Tibial nerve (tissue), 4 donors: Measurements from ENCODE around the gene SCN9A. TPM values are rescaled to one million over a fixed set of nuclear protein-coding genes. Genes with fewer than 3 reads are reported as not detected.
A peak's percentile ranks its signal among the peaks of the same experiment; 100 is the strongest.

Experiments
- DNase-seq, 2 donors: peaks; one replicate each; pipeline ENCODE4 v3.0.0-alpha.2; 2019; ENCODE audit warnings: low spot score in 2 of 2
- H3K27ac ChIP-seq, 4 donors: fragments of 200-600 bp; sonication (generic) in 3 of 4; one replicate each; pipeline ENCODE4 v1.5.1; 2017 to 2019; ENCODE audit warnings: mild to moderate bottlenecking in 1 of 4
- H3K27me3 ChIP-seq, 2 donors: fragments of 200-600 bp; sonication (generic) in 1 of 2; one replicate each; pipeline versions ENCODE4 v1.5.1 to v1.6.0; 2017 to 2019
- H3K36me3 ChIP-seq, 3 donors: fragments of 200-600 bp; sonication (generic); one replicate each; pipeline ENCODE4 v1.5.1; 2018 to 2019
- H3K4me1 ChIP-seq, 4 donors: fragments of 200-600 bp; sonication (generic) in 3 of 4; one replicate each; pipeline ENCODE4 v1.5.1; 2017 to 2019
- H3K4me3 ChIP-seq, 4 donors: fragments of 200-600 bp; sonication (generic) in 3 of 4; one replicate each; pipeline ENCODE4 v1.5.1; 2017 to 2019; ENCODE audit warnings: mild to moderate bottlenecking in 1 of 4, moderate library complexity in 1 of 4
- H3K9me3 ChIP-seq, 4 donors: fragments of 200-600 bp; sonication (generic) in 3 of 4; one replicate each; pipeline ENCODE4 v1.5.1; 2017 to 2019
- CTCF ChIP-seq, 5 experiments: fragments of 200-600 bp in 3 of 5; fragments of 450-650 bp in 2 of 5; sonication (generic) in 3 of 5; IDR thresholded peaks; one replicate each; pipeline ENCODE4 v1.5.1; 2016 to 2019; ENCODE audit warnings: antibody characterized with exemption in 5 of 5, mild to moderate bottlenecking in 3 of 5, moderate library complexity in 2 of 5
- EP300 ChIP-seq, 2 donors: sonication (generic); formaldehyde crosslinking; IDR thresholded peaks; one replicate each; pipeline ENCODE4 v1.6.1; 2017; ENCODE audit warnings: antibody characterized with exemption in 2 of 2, mild to moderate bottlenecking in 1 of 2
- POLR2A ChIP-seq, 2 donors: fragments of 450-650 bp; IDR thresholded peaks; one replicate each; pipeline ENCODE4 v1.6.1; 2017; ENCODE audit warnings: antibody characterized with exemption in 2 of 2, mild to moderate bottlenecking in 2 of 2, moderate library complexity in 2 of 2
- WGBS, 2 donors: methylation state at CpG; one replicate each; pipeline ENCODE4 v1.1.5; 2018; 5-methylcytosine and 5-hydroxymethylcytosine counted together
- total RNA-seq, 4 donors: library from RNA; depleted of rRNA; stranded (reverse); fragments of >200 nt; gene quantifications; one replicate each; pipeline ENCODE4 v1.1.0, GENCODE V29; 2016

The SCN9A gene
- total RNA-seq, 4 donors from 2014 or later, result 8.2 to 36.1 (median 17.2) TPM

GRCh38 chr2:166372046-166372445, 3.7 kb downstream of the SCN9A start:
- H3K27me3 ChIP-seq, result no peaks in the 10 kb centered on the region
- no peaks in the 10 kb centered on the region for H3K9me3 ChIP-seq
- H3K4me1 ChIP-seq, result peaks cover 0 to 13% (median 0%) of the 10 kb centered on the region in 4 donors
- DNase-seq, result no peak
- no peak overlapping the region for H3K27ac ChIP-seq
- no peak overlapping the region for H3K4me3 ChIP-seq
- WGBS, 2 donors, result 62 to 72% methylated on average over 2 of the region's 2 CpGs
- no peaks in the 10 kb centered on the region for H3K36me3 ChIP-seq
- TF ChIP-seq CTCF (IDR thresholded peaks at IDR 0.05) (no peak), EP300 (IDR thresholded peaks at IDR 0.05) (no peak), POLR2A (IDR thresholded peaks at IDR 0.05) (no peak)

- no peaks in the 10 kb centered on the region for H3K36me3 ChIP-seq
- no peaks in the 10 kb centered on the region for H3K4me1 ChIP-seq
- 76 to 80% methylated on average over 6 of the region's 6 CpGs for WGBS, 2 donors
- H3K27me3 ChIP-seq, result no peaks in the 10 kb centered on the region
- no peaks in the 10 kb centered on the region for H3K9me3 ChIP-seq
- no peak overlapping the region for H3K27ac ChIP-seq
- no peak for DNase-seq
- H3K4me3 ChIP-seq, result no peak overlapping the region
- TF ChIP-seq POLR2A (IDR thresholded peaks at IDR 0.05), result no peak
- no peak for TF ChIP-seq CTCF (IDR thresholded peaks at IDR 0.05)
- no peak for TF ChIP-seq EP300 (IDR thresholded peaks at IDR 0.05)
Measured at GRCh38 chr2:166365803-166366420, 9.8 kb downstream of the SCN9A start.

GRCh38 chr2:166365239-166365638, 10.5 kb downstream of the SCN9A start:
- Histone ChIP-seq H3K27me3 (no peaks in the 10 kb centered on the region), H3K9me3 (no peaks in the 10 kb centered on the region), H3K36me3 (no peaks in the 10 kb centered on the region), H3K4me3 (no peak overlapping the region), H3K4me1 (no peaks in the 10 kb centered on the region), H3K27ac (no peak overlapping the region)
- no peak for TF ChIP-seq POLR2A (IDR thresholded peaks at IDR 0.05)
- no peak for TF ChIP-seq CTCF (IDR thresholded peaks at IDR 0.05)
- TF ChIP-seq EP300 (IDR thresholded peaks at IDR 0.05), result no peak
- WGBS, 2 donors, result 89 to 90% methylated on average over 3 of the region's 3 CpGs
- no peak for DNase-seq

- no peak for TF ChIP-seq EP300 (IDR thresholded peaks at IDR 0.05)
- no peak for TF ChIP-seq POLR2A (IDR thresholded peaks at IDR 0.05)
- no peak for TF ChIP-seq CTCF (IDR thresholded peaks at IDR 0.05)
- 91 to 93% methylated on average over 9 of the region's 9 CpGs for WGBS, 2 donors
- no peaks in the 10 kb centered on the region for H3K27me3 ChIP-seq
- no peak overlapping the region for H3K27ac ChIP-seq
- no peaks in the 10 kb centered on the region for H3K4me1 ChIP-seq
- H3K9me3 ChIP-seq, result no peaks in the 10 kb centered on the region
- H3K36me3 ChIP-seq, result no peaks in the 10 kb centered on the region
- H3K4me3 ChIP-seq, result no peak overlapping the region
- no peak for DNase-seq
Measured at GRCh38 chr2:166364476-166365161, 11.1 kb downstream of the SCN9A start.

GRCh38 chr2:166361351-166362153, 14.2 kb downstream of the SCN9A start:
- Histone ChIP-seq H3K36me3 (no peaks in the 10 kb centered on the region), H3K27me3 (no peaks in the 10 kb centered on the region), H3K9me3 (no peaks in the 10 kb centered on the region), H3K4me3 (no peak overlapping the region), H3K4me1 (no peaks in the 10 kb centered on the region), H3K27ac (no peak overlapping the region)
- DNase-seq, result no peak
- TF ChIP-seq POLR2A (IDR thresholded peaks at IDR 0.05), result no peak
- TF ChIP-seq CTCF (IDR thresholded peaks at IDR 0.05), result peak in 4 of 5 experiments; percentile 15 to 42 (median 26)
- 41 to 52% methylated on average over 3 of the region's 3 CpGs for WGBS, 2 donors
